Measurements from ENCODE around the gene LCN6.

LCN6 gene

GRCh38 chr9:136744773-136745172, 3.6 kb downstream of the LCN6 start:
- no peak for DNase-seq (ENCODE audit: low read depth in 3 of 3)

- no peak for DNase-seq (ENCODE audit: low read depth in 3 of 3)
These were observed 4.6 kb downstream of the LCN6 start for GRCh38 chr9:136743639-136744211.

- no peak for DNase-seq (ENCODE audit: low read depth in 3 of 3)
These were observed 5.5 kb downstream of the LCN6 start, which contains the start of gene LCN10 for GRCh38 chr9:136742591-136743391. LCN10 (minus strand) TSS chr9:136742940; CDS start chr9:136742903, 37 bp downstream.

GRCh38 chr9:136741883-136742571, 6.3 kb downstream of the LCN6 start:
- DNase-seq (ENCODE audit: low read depth in 3 of 3), result peak in 1 of 3 experiments; percentile 62

GRCh38 chr9:136740971-136741882, 7.1 kb downstream of the LCN6 start:
- DNase-seq (ENCODE audit: low read depth in 3 of 3), result no peak

- DNase-seq (ENCODE audit: low read depth in 3 of 3), result no peak
These were observed 7.8 kb downstream of the LCN6 start for GRCh38 chr9:136740491-136740890.

- DNase-seq (ENCODE audit: low read depth in 3 of 3), result no peak
These were observed 8.3 kb downstream of the LCN6 start for GRCh38 chr9:136740069-136740468.

GRCh38 chr9:136739509-136739908, 8.8 kb downstream of the LCN6 start:
- DNase-seq (ENCODE audit: low read depth in 3 of 3), result no peak

- no peak for DNase-seq (ENCODE audit: low read depth in 3 of 3)
These were observed 9.4 kb downstream of the LCN6 start for GRCh38 chr9:136738960-136739359.

- DNase-seq (ENCODE audit: low read depth in 3 of 3), result no peak
These were observed 12.4 kb downstream of the LCN6 start for GRCh38 chr9:136735812-136736480.

- no peak for DNase-seq (ENCODE audit: low read depth in 3 of 3)
These were observed 13.4 kb downstream of the LCN6 start for GRCh38 chr9:136734837-136735496.

GRCh38 chr9:136733611-136734010, 14.7 kb downstream of the LCN6 start:
- no peak for DNase-seq (ENCODE audit: low read depth in 3 of 3)

- DNase-seq (ENCODE audit: low read depth in 3 of 3), result no peak
These were observed 15.7 kb downstream of the LCN6 start for GRCh38 chr9:136732444-136733178.

GRCh38 chr9:136729926-136730325, 18.4 kb downstream of the LCN6 start:
- no peak for DNase-seq (ENCODE audit: low read depth in 3 of 3)

GRCh38 chr9:136729144-136729543, 19.2 kb downstream of the LCN6 start:
- DNase-seq (ENCODE audit: low read depth in 3 of 3), result no peak

GRCh38 chr9:136728548-136729123, 19.7 kb downstream of the LCN6 start:
- no peak for DNase-seq (ENCODE audit: low read depth in 3 of 3)

- DNase-seq (ENCODE audit: low read depth in 3 of 3), result peak; percentile 85 to 90 (median 87)
These were observed 20.2 kb downstream of the LCN6 start for GRCh38 chr9:136728080-136728547.

- DNase-seq (ENCODE audit: low read depth in 3 of 3), result no peak
These were observed 21.6 kb downstream of the LCN6 start for GRCh38 chr9:136726631-136727191.

GRCh38 chr9:136726118-136726517, 22.2 kb downstream of the LCN6 start:
- no peak for DNase-seq (ENCODE audit: low read depth in 3 of 3)

All from stimulated activated CD4-positive, alpha-beta T cell treated with anti-CD3 and anti-CD28 coated beads, TNF-alpha, amount 100 ng/mL, for 24 hours (primary cell).